Endothelial cell of umbilical vein (primary cell): ENCODE results near the gene ZSCAN5B.
A peak's percentile ranks its signal among the peaks of the same experiment; 100 is the strongest.

Experiments
- EZH2 ChIP-seq: IDR thresholded peaks from 2 replicates; pipeline ENCODE4 v1.6.1; 2012; ENCODE audit warnings: borderline replicate concordance, low read depth, mild to moderate bottlenecking, moderate library complexity, low read length, inconsistent platforms; ENCODE audit not compliant: severe bottlenecking
- FOS ChIP-seq: IDR thresholded peaks from 2 replicates; pipeline ENCODE4 v1.6.1; 2011; ENCODE audit warnings: mild to moderate bottlenecking, low read length, moderate library complexity, borderline replicate concordance; ENCODE audit not compliant: insufficient read depth
- JUN ChIP-seq: IDR thresholded peaks from 2 replicates; pipeline ENCODE4 v1.6.1; 2011; ENCODE audit warnings: borderline replicate concordance, low read depth; ENCODE audit not compliant: insufficient read length, insufficient read depth
- MYC ChIP-seq: IDR thresholded peaks from one replicate; pipeline ENCODE4 v1.6.1; 2011; ENCODE audit warnings: mild to moderate bottlenecking, low read depth, low read length
- POLR2A ChIP-seq: IDR thresholded peaks from 2 replicates; pipeline ENCODE4 v1.6.1; 2012; ENCODE audit warnings: low read depth, mild to moderate bottlenecking, control low read depth, low read length
- POLR2AphosphoS5 ChIP-seq: IDR thresholded peaks from 2 replicates; pipeline ENCODE4 v1.6.1; 2012; ENCODE audit warnings: low read depth, mild to moderate bottlenecking, control low read depth, low read length, moderate library complexity; ENCODE audit not compliant: insufficient read depth
- TF ChIP-seq, protein P1 (sequence below), 2 donors: IDR thresholded peaks; 1 replicate in 1 of 2; 2 replicates in 1 of 2; pipeline ENCODE4 v1.5.1; 2011; ENCODE audit warnings: low read length in 2 of 2, mild to moderate bottlenecking in 2 of 2, moderate library complexity in 2 of 2, control low read depth in 1 of 2, inconsistent platforms in 1 of 2, low read depth in 1 of 2; ENCODE audit not compliant: insufficient read depth in 1 of 2; ENCODE audit errors: extremely low read depth in 1 of 2
- TF ChIP-seq, protein P2 (sequence below): IDR thresholded peaks from 2 replicates; pipeline ENCODE4 v1.6.1; 2011; ENCODE audit not compliant: insufficient read depth, insufficient read length

GRCh38 chr19:56221851-56222250 lies 24.3 kb upstream of the ZSCAN5B start:
- TF ChIP-seq, protein P1, sequence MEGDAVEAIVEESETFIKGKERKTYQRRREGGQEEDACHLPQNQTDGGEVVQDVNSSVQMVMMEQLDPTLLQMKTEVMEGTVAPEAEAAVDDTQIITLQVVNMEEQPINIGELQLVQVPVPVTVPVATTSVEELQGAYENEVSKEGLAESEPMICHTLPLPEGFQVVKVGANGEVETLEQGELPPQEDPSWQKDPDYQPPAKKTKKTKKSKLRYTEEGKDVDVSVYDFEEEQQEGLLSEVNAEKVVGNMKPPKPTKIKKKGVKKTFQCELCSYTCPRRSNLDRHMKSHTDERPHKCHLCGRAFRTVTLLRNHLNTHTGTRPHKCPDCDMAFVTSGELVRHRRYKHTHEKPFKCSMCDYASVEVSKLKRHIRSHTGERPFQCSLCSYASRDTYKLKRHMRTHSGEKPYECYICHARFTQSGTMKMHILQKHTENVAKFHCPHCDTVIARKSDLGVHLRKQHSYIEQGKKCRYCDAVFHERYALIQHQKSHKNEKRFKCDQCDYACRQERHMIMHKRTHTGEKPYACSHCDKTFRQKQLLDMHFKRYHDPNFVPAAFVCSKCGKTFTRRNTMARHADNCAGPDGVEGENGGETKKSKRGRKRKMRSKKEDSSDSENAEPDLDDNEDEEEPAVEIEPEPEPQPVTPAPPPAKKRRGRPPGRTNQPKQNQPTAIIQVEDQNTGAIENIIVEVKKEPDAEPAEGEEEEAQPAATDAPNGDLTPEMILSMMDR (IDR thresholded peaks at IDR 0.05; ENCODE audit: extremely low read depth in 1 of 2, insufficient read depth in 1 of 2, low read depth in 1 of 2, low read length in 2 of 2), result peak in 1 of 2 donors; percentile 1
- TF ChIP-seq EZH2, result no peak
- TF ChIP-seq, protein P2, sequence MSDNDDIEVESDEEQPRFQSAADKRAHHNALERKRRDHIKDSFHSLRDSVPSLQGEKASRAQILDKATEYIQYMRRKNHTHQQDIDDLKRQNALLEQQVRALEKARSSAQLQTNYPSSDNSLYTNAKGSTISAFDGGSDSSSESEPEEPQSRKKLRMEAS, result no peak
- no peak for TF ChIP-seq POLR2A
- no peak for TF ChIP-seq JUN
- TF ChIP-seq POLR2AphosphoS5, result no peak
- TF ChIP-seq MYC, result no peak
- TF ChIP-seq FOS, result no peak
